Measurements from ENCODE around the gene MC3R. TPM values are rescaled to one million over a fixed set of nuclear protein-coding genes. Genes with fewer than 3 reads are reported as not detected.
"Not testable (repeated sequence)": the region's sequence is repeated elsewhere in the genome, so short reads cannot be mapped to it uniquely, and the experiment has no call there.

Gene MC3R
- total and polyA plus RNA-seq, 8 donors, result not detected

GRCh38 chr20:56212091-56212490, 36.4 kb upstream of the MC3R start:
- Histone ChIP-seq H3K9me3 (no peaks in the 10 kb centered on the region), H3K4me1 (no peaks in the 10 kb centered on the region), H3K27me3 (peaks cover 0 to 17% (median 0%) of the 10 kb centered on the region in 3 donors), H3K27ac (no peak overlapping the region), H3K36me3 (no peaks in the 10 kb centered on the region), H3K4me3 (no peak overlapping the region)
- TF ChIP-seq POLR2AphosphoS5 (IDR thresholded peaks at IDR 0.05) (no peak), EP300 (IDR thresholded peaks at IDR 0.05) (no peak), POLR2A (IDR thresholded peaks at IDR 0.05) (no peak), CTCF (IDR thresholded peaks at IDR 0.05) (no peak)
- intact Hi-C loops (cut with DNase I; ENCODE audit: low total_unique reads), result no loop called here
- 69 to 74% (median 74%) methylated on average over 9 of the region's 9 CpGs for WGBS, 5 donors
- no peak for DNase-seq

GRCh38 chr20:56213321-56213720, 35.2 kb upstream of the MC3R start:
- Histone ChIP-seq H3K4me1 (no peaks in the 10 kb centered on the region), H3K27me3 (peaks cover 0 to 26% (median 0%) of the 10 kb centered on the region in 3 donors), H3K27ac (no peak overlapping the region), H3K4me3 (no peak overlapping the region), H3K36me3 (no peaks in the 10 kb centered on the region), H3K9me3 (no peaks in the 10 kb centered on the region)
- intact Hi-C loops (cut with DNase I; ENCODE audit: low total_unique reads), result no loop called here
- TF ChIP-seq POLR2A (IDR thresholded peaks at IDR 0.05) (no peak), CTCF (IDR thresholded peaks at IDR 0.05) (no peak), POLR2AphosphoS5 (IDR thresholded peaks at IDR 0.05) (no peak), EP300 (IDR thresholded peaks at IDR 0.05) (no peak)
- no peak for DNase-seq
- 70 to 82% (median 72%) methylated on average over 2 of the region's 2 CpGs for WGBS, 5 donors

- whole genome bisulfite sequencing, 5 donors, result 8 to 21% (median 19%) methylated on average over 2 of the region's 2 CpGs
- no peak overlapping the region for H3K27ac ChIP-seq
- H3K4me1 ChIP-seq, result no peaks in the 10 kb centered on the region
- H3K9me3 ChIP-seq, result peaks cover 0 to 15% (median 8%) of the 10 kb centered on the region in 4 donors
- no peak for DNase-seq
- TF ChIP-seq EP300 (IDR thresholded peaks at IDR 0.05) (no peak), POLR2AphosphoS5 (IDR thresholded peaks at IDR 0.05) (no peak), CTCF (IDR thresholded peaks at IDR 0.05) (no peak), POLR2A (IDR thresholded peaks at IDR 0.05) (no peak)
- H3K36me3 ChIP-seq, result no peaks in the 10 kb centered on the region
- intact Hi-C loops (cut with DNase I; ENCODE audit: low total_unique reads), result no loop called here
- peaks cover 0 to 29% (median 0%) of the 10 kb centered on the region in 3 donors for H3K27me3 ChIP-seq
- no peak overlapping the region for H3K4me3 ChIP-seq
Observed at GRCh38 chr20:56215115-56215514, 33.4 kb upstream of the MC3R start.

- intact Hi-C loops (cut with DNase I; ENCODE audit: low total_unique reads), result no loop called here
- 48 to 71% (median 66%) methylated on average over 2 of the region's 2 CpGs for WGBS, 5 donors
Observed at GRCh38 chr20:56217829-56218228, 30.7 kb upstream of the MC3R start.

GRCh38 chr20:56221186-56221585, 27.3 kb upstream of the MC3R start:
- 73 to 84% (median 80%) methylated on average over 4 of the region's 4 CpGs for WGBS, 5 donors
- not testable (repeated sequence) for H3K27ac ChIP-seq

More at GRCh38 chr20:56217829-56218228, 30.7 kb upstream of the MC3R start:
- peaks cover 0 to 29% (median 0%) of the 10 kb centered on the region in 3 donors for H3K27me3 ChIP-seq
- DNase-seq, result no peak
- H3K4me3 ChIP-seq, result no peak overlapping the region
- no peak overlapping the region for H3K27ac ChIP-seq
- H3K36me3 ChIP-seq, result no peaks in the 10 kb centered on the region
- peaks cover 0 to 18% (median 11%) of the 10 kb centered on the region in 4 donors for H3K9me3 ChIP-seq
- TF ChIP-seq EP300 (IDR thresholded peaks at IDR 0.05), result no peak
- TF ChIP-seq POLR2AphosphoS5 (IDR thresholded peaks at IDR 0.05), result no peak
- TF ChIP-seq CTCF (IDR thresholded peaks at IDR 0.05), result no peak
- no peak for TF ChIP-seq POLR2A (IDR thresholded peaks at IDR 0.05)
- H3K4me1 ChIP-seq, result no peaks in the 10 kb centered on the region

More at GRCh38 chr20:56221186-56221585, 27.3 kb upstream of the MC3R start:
- H3K36me3 ChIP-seq; intact Hi-C loops (cut with DNase I; ENCODE audit: low total_unique reads); DNase-seq; H3K4me1 ChIP-seq; H3K4me3 ChIP-seq: not testable (repeated sequence)
- Histone ChIP-seq H3K9me3 (peaks cover 3 to 25% (median 15%) of the 10 kb centered on the region in 4 donors), H3K27me3 (peaks cover 0 to 21% (median 0%) of the 10 kb centered on the region in 3 donors)
